ENCODE data around the gene LAGE3. TPM values are rescaled to one million over a fixed set of nuclear protein-coding genes. Genes with fewer than 3 reads are reported as not detected.

Gene LAGE3
- polyA plus RNA-seq, 1 donor, result 8.9 TPM

DNA sequence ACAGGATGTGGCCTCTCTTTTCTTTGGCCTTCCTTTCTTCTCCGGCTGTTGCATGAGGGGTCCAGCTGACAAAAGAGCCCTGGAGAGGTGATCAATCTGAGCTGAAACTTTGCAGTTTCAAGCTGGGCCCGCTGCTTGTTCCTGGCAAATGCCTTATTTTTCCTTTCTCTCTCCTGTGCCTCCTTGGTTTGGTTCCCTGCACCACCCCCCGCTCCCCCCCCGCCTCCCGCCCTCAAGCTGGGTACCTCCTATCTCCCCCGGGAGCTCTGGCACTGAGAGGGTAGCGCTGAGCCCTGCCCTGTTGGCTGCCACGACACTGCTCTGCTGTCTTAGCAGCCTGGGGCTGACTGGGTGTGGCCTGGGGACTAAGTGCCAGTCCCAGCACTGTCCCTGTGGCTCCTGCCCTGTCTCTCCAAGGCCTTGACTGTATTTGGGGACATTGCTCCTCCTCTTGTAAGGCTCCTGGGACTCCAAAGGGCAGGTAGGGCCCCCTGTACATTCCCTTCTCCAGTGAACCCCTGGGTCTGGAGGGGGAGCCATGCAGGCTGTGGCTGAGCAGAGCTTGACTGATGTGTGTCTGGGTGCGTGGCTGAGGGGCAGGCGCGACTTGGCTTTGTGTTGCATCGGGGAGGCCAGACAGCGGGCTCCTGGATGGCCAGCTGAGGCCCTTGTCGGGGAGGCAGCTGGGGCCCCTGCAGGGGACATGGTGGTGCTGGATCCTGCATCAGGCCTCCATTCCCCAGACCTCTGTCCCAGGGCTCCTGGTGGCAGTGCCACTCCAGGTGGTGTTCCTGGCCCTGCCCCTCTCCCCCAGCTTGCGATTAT lies 19.9 kb downstream of the LAGE3 start:
- no peak for DNase-seq

DNA sequence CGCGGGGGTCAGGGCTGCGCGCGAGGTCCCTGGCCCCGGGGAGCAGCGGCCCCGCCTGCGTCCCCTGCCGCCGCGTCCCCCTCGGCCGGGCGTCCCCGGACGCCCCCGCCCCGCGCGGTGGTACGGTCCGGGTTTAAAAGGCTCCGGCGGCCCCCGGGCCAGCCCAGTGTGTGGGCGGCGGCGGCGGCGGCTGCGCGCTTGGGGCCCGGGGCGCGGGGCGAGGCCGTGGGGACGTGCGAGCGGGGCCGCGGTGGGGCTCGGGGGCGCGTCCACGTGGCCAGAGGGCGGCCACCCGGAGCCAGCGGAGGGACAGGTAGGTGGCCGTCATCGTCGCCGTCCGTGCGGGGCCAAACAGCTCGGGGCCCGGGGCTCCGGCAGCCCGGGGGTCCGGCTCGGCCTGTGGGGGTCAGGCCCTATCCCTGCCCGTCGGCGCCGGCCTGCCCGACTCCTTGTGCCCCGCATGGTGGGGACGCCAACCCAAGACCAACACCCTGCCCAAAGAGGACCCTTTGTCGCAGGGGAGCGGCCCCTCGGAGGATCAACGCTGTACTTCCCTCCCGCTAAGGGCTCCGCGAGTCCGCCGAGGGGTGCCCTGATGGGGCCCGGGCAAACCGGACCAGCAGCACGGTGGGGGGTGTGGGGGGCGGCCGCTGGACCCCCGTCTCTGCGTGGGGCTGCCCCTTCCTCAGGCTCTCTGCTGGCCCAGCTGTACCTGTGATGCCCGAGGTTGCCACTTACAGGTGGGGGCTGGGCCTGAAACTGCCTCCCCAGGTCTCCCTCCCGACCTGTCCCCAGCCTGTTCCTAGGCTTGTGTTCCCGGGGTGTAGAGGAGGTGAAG lies 20.7 kb downstream of the LAGE3 start, which contains the start of gene PLXNA3:
TSS of gene PLXNA3 (plus strand) at position 166 of the 838 bp plus-strand sequence. CDS start 1,903 bp downstream, outside the sequence.
- no peak for DNase-seq

DNA sequence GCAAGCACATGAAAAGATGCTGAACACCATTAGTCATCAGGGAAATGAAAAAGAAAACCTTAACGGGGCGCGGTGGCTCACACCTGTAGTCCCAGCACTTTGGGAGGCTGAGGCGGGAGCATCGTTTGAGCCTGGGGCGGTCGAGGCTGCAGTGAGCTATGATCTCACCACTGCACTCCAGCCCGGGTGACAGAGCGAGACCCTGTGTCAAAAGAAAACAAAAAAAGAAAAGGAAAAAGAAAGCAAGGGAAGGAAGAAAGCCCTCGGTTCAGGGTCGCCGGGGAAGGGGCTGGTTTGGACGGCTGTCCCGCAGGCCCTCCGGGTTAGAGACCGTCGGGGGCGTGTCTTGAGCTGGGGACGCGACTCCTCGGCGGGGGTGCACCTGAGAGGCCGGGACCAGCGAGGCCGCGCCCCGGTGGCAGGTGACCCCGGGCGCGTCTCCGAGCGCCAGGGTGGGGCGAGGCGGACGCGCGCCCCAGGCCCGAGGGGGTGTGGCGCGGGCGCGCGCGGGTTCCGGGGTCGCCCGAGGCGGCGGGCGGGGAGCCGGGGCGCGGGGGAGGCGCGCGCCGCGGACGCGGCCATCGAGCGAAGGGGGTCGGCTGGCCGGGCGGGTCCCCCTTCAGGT lies 21.5 kb downstream of the LAGE3 start:
- no peak for DNase-seq

DNA sequence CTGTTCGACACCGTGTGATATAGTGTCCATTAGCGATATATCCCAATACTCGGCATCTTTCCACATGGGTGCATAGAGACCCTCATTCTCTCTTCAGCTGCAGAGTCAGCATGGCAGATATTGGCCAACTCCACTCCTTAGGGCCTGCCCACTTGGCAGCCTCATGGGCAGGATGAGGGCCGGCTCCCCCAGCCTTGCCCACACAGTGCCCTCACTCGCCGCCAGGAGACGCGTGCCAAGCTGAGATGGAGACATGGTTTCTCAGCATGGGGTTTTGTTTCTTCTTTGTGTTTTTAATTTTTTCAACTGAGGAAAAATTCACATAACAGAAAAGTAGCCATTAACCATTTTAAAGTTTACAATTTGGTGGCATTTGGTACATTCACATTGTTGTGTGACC lies 26.3 kb downstream of the LAGE3 start:
- no peak for DNase-seq

DNA sequence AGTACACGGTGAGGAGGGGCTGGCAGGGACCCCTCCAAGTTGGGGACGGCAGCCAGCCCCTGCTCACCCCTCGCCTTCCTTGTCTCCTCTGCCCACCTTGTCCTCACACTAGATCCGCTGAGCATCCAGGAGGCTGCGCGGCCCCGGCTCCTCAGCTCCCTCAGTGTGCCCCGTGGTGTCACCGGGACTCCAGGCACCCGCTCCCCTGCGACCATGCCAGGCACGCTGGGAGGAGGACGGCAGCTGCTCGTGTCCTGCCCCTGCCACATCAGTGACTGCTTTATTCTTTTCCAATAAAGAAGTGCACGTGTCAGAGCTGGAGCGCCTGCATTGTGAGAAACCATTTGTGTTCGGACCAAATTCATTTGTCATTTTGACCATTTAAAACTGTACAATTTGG lies 28.8 kb downstream of the LAGE3 start:
- no peak for DNase-seq

DNA sequence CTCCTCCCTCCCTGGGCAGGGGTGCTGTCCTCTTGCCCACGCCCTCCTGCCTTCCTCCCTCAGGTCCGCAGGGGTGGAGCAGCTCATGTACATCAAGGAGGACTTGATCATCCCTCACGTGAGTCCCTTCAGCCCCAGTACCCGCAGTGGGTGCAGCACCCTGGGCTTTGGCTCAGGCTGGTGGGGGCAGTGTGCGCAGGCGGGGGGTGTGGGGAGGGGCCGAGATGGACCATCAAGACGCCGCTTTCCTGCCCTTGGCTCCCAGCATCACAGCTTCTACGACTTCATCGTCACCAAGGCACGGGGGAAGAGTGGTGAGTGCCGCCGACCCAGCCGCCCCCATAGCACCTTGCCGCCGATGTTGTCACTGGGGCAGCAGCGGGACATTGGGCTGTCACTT lies 29.5 kb downstream of the LAGE3 start:
- no peak for DNase-seq

DNA sequence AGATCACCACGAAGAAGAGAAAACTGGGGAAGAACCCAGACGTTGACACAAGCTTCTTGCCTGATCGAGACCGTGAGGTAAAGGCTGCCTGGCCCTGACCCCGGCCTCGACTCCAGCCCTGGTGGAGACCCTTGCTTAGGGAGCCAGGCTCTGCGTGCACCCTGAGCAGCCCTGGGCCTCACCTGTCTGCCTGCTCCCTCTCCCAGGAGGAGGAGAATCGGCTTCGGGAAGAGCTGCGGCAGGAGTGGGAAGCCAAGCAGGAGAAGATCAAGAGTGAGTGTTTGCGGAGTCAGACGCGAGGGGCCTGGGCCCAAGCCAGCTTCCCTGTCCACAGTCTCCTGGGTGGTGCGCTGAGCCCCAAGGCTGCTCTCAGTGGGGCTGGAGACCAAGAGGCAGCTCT lies 30.6 kb downstream of the LAGE3 start:
- DNase-seq, result no peak

DNA sequence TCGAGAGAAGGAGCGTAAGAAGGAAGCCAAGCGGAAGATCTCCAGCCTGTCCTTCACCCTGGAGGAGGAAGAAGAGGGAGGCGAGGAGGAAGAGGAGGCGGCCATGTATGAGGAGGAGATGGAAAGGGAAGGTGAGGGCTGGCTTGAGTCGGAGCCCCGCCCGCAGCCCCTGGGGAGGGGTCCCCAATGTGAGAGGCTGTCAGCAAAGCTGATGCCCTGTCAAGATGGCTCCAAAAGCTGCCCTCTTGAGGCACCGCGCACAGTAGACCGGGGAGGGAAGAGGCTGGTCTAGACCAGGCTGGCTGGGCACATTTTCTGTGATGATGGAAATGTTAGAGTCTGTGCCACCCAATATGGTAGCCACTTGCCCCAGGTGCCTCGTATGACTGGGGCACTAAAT lies 32.7 kb downstream of the LAGE3 start:
- no peak for DNase-seq

DNA sequence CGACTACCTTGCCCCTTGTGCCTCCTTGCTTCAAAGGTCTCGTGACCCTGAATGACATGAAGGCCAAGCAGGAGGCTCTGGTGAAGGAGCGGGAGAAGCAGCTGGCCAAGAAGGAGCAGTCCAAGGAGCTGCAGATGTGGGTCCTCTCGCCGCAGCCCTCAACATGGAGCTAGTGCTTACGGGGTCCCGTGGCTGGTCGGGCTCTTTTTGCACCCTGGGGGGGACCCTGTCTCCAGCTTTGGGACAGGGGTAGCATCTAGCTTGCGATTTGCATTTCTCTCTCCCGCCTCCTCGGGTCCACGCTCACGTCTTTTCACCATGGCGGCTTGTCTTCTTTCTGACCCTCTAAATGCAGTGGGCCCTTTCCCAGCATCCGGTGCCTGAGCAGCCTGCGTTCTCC lies 33.3 kb downstream of the LAGE3 start:
- no peak for DNase-seq

DNA sequence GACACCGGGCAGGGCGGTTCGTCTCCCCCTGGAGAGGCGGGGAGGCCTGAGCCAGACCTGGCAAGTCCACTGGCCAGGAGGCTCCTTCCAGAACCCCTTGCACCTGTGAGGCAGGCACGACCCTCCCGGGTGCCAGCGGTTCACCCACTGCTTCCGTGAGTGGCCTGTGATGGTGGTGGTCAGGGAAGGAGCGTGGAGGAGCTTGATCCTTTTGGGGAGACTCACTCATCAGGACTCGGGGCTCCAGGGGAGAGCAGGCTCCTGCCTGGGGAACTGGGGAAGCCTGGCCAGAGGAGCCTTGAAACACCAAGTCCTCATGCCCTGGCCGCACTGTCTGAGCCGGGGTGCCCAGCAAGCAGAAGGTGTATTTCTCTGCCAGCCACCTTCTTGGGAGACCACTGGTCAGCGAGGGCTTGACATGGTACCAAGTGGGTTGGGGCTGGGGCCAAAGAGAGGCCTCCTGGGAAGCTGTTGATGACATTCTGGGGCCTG lies 34.3 kb downstream of the LAGE3 start:
- DNase-seq, result no peak

DNA sequence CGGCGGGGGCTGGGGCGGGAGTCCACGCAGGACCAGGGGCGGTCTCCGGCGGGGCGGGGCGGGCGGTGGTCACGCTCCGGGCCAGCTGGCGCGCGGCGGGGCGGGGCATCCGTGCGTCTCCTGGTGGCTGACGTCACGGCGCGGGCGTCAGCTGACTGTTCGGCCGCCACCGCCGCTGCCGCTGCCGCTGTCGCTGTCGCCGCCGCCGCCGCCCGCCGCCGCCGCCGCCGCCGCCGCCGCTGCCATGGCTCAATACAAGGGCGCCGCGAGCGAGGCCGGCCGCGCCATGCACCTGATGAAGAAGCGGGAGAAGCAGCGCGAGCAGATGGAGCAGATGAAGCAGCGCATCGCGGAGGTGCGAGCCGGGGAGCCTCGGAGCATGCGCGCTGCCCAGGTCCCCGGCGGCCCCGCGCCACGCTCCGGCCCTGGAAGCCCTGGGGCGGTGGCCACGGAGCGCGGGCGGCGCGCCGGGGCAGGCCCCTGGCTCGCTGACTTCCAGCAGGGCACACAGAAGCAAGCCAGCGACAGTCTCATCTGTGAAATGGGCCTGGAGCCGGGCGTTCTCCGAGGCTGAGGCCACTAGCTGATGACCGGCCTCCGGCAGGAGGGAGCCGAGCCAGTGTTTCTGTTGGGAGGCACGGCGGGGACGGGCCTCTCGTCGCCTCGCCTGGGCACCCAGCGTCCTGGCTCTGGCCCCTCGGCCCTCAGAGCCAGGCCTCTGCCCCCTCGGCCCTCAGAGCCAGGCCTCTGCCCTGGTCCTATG lies 34.9 kb downstream of the LAGE3 start, which contains the start of gene FAM50A:
TSS of gene FAM50A (plus strand) at position 150 of the 763 bp plus-strand sequence. CDS start at position 245, 95 bp downstream.
- no peak for DNase-seq

DNA sequence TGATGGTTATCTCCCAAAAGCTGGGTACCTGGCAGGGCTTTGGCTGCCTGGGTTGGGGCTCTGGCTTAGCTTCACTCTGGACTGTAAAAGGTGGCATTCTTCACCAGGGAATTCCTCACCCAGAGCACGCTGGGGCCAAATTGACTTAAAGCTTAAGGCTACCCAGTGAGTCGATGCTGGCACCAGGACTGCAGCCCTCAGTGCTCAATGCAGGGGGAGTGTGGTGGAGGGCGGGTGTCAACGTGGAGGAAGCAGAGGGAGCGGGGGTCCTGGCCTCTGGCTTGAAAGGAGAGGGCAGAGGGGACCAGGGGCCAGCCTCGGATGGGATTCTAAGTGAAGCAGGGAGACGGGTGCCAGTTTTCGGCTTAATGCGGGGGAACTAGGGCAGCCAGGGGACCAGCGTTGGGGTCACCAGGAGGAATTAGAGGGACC lies 35.6 kb downstream of the LAGE3 start:
- no peak for DNase-seq

DNA sequence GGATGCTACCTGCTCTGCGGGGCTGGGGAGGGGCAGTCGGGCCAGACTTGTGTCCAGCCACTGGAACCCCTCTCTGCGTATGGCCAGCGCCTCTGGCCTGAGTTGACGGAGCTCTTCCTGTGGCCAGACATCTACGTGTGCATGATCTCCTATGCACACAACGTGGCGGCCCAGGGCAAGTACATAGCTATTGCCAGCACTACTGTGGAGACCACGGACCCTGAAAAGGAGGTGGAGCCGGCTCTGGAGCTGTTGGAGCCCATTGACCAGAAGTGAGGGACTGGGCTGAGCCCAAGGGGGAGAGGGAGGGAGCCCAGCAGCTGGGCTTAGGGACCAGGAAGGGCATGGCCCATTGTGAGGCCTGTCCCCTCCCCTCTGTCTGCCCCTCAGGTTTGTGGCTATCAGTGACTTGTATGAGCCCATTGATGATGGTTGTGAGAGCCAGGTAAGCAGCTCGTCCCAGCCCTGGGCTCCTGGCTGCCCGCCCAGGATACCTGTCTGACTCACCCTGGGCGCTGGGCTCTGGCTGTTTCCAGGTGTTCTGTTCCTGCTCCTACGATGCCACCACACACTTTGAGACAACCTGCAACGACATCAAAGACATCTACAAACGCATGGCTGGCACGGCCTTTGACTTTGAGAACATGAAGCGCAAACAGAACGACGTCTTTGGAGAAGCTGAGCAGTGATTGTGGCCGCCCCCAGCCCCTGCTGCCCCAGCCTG lies 36.9 kb downstream of the LAGE3 start:
- DNase-seq, result no peak

DNA sequence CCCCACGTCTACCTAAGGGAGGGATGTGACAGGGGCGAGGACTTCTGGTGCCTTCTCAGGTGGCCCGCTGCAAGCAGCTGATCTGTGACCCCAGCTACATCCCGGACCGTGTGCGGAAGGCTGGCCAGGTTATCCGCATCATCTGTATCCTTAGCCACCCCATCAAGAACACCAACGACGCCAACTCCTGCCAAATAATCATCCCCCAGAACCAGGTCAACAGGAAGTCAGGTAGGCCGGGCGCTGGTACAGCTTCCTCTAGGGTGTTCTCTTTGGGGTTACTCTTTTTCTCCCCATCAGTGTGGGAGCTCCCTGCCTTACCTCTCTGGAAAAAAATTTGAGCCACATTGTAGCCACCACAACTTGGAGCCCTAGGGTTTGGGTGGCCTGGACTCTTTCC lies 37.5 kb downstream of the LAGE3 start:
- no peak for DNase-seq

DNA sequence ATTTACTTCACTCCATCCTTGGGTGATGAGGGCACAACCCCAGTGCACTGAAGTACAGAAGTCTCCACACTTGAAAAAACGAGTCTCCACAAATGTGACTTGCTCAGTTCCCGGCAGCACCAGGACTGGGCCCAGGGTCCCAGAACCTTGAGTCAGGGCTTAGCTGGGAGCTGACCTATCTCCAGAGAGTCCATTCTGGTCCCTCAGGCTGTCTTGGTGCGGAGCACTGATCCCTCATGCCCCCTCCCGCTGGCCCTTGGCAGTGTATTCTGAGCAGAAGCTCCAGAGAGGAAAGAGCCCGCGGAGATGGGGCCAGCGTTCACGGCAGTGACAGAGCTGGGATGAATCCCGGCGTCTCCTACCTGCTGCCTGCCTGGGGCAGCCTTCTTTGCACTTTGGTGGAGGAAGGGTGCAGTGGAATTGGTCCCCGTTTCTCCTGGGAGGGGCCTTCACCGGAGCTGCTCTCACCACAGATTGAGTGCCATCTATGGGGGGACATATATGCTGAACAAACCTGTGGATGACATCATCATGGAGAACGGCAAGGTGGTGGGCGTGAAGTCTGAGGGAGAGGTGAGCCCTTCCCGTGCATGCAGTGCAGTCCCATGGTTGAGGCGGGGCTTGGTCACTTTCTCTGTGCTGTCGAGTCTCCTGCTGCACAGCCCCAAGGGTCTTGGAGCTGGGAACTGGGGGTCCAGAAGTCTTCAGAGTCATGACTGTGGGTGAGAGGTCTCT lies 38.3 kb downstream of the LAGE3 start:
- no peak for DNase-seq

DNA sequence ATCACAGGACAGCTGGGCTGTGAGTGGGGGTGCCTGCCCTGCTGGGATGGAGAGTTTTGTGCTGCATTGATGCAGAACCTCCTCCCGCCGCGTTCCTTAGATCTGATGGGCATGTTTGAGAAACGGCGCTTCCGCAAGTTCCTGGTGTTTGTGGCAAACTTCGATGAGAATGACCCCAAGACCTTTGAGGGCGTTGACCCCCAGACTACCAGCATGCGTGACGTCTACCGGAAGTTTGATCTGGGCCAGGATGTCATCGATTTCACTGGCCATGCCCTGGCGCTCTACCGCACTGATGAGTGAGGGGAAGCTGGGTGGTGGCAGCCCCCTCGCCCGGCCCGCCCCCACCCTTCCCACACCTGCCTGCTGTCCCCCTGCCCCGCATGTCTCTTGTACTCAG lies 39.2 kb downstream of the LAGE3 start:
- DNase-seq, result no peak

DNA sequence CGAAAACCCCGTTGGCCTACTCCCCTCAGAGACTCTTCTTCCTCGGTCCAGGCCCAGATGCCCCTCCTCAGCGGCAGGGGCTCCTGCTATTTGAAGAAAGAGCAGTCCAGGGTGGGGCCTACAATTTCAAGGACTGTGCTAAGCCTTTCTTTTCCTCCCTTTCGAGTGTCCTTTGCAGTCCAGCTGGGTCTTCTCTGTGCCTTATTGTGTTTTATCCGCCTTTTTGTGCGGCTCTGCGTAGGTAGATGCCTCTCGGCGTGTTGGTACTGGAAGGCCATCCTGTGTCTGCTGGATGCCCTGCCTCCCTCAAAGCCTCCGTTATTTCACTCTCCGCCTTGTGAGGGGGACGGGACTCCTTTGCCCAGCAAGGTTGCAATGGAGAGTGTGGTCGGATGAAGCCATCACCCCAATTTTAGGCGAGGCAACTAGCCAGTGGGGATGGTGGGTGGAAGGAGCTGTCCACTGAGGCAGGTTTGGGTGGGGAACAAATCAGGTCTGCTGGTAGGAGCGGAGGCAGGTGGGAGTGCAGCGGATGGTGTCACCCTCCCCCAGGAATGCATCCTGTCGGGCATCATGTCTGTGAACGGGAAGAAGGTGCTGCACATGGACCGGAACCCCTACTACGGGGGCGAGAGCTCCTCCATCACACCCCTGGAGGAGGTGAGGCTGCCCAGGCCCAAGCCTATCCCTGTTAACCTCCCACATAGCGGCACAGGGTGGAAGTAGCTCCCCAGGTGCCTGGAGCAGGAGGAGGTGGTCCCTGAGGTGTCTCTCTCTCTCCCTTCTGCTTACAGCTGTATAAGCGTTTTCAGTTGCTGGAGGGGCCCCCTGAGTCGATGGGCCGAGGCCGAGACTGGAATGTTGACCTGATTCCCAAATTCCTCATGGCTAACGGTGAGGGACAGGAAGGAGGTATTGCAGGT lies 40.8 kb downstream of the LAGE3 start:
- DNase-seq, result no peak

DNA sequence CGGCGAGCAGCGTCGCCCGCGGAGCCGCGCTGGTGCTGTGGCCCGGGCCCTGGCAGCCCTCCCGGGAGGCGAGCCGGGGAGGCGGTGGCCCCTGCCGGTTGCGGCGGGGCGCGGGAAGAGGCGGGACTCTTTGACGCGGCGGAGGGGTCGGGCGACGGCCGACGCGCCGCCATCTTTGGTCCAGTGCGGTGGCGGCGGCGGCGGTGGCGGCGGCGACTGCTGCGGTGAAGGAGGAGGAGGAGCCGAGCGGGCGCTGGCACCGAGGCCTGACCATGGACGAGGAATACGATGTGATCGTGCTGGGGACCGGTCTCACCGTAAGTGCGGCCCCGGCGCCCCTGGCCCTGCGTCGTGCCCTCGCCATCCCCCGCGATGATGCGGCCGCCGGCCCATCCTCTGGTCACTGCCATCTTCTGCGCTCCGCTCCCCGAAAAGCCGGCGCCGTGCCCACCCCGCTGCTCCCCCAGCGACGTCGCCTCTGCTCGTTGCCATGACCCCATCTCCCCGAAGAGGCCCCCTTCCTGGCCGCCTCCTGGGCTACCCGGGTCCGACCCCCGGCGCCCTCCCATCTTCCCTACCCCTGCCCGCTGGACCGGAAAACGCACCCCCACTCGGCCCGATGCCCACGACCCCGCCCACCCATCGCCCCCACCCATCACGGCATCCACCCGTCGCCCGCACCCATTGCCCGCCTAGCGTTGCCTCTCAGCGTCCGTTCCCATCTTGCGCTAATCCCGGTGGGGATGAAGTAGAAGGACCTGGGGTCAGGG lies 41.9 kb downstream of the LAGE3 start, which contains the start of gene GDI1:
TSS of gene GDI1 (plus strand) at position 172 of the 770 bp plus-strand sequence. CDS start at position 273, 101 bp downstream.
- DNase-seq, result no peak
